SKM-1 treated with dmso at 0.1 percent for 144 hours (cell line): ENCODE results near the gene SYNPR.

Source experiments
- DNase-seq: peaks from one replicate; lab custom pipeline; 2025; ENCODE audit not compliant: unreplicated experiment; lab: John Stamatoyannopoulos, UW

The SYNPR gene

DNA sequence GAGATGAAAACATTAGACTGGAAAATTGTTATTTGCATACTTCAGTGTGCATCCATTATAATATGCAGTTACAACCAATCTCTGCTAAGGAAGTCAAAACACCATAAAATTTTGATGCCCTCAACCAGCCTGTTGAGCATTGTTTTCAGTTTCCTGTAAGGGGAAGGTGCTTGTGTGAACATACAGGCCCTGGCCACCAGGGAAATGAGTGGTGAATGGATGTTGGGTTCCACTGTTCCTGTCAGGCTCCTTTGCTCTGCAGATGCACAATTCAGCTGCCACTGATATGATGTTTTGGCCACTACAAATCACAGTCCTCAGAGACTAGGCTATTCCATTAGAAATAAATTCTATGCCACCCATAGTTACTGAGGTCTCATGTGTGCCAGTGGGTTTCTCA, 184.6 kb downstream of the SYNPR start:
- DNase-seq, result no peak

DNA sequence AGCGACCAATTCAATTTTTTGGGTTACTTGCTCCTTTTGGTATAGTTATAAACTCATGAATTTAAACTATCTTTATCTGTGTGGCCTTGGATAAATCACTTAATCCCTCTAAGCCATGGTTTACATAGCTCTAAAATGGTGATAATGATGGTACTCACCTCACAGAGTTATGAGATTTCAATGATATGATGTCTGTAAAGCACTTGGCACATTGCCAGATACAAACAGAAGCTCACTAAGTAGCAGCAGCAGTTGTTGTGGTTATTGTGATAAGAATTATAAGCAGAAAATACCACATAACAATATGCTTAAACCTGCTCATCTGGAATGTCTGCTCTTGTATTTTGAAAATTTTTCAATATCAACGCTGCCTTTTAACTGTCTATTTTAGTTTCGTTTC, 189.3 kb downstream of the SYNPR start:
- DNase-seq, result no peak

DNA sequence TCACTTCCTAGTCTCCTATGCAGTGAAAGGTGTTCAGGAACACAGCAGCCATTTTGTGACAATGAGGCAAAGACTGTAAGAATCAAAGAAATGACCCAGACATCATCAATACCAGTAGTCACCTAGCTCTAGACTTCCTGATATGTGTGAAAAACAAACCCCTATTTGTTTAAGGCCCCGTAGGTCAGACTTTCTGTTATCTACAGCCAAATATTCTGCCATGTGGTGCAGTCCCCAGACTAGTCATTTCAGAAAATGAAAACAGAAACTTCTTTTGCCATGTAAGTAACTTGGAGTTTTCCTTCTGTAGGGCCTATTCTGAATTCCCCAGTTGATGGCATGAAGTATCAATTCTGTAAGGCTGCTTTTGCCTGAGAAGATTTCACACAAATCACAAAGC, 192.6 kb downstream of the SYNPR start:
- no peak for DNase-seq

DNA sequence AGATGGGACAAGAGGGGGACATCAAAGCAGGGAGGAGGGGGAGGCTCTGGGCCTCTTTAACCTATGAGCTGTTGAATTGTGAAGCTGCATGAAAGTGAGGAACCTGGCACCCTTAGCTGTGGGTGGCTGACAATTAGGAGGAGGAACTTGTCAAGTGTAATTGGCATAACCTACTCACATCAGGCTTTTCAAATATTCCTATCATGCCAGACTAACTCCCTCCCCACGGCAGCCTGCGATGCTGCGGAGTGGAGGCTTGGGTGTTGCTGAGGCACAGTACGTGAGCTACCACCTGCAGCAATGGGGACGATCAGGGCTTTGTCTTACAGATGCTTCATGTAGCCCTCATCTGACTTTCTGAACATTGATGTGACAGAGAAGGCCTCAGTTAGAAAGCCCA, 193.7 kb downstream of the SYNPR start:
- no peak for DNase-seq

DNA sequence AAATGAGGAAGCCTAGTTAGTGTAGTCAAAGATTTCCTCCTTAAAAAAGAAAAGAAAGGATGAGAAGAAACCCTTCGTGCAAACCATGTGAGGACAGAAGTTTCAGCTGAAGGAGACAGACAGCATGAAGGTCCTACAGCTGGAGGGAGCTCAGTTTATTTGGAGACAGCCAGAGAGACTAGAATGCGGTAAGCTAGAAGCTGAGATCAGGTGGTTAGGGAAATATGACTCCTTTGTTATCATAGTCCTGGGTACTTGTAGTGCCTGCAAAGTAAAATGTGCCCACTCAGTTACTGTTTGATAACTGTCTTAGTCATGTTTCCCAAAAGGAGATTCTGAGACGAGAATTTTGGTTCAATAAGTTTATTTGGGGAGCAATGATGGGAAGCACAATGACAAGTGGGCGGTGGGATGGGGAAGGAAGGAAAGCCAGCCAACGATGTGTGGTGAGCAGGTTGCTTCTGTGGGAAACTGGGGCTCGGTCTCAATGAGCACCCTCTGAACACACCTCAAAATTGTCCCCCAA, 195.6 kb downstream of the SYNPR start:
- DNase-seq, result no peak

DNA sequence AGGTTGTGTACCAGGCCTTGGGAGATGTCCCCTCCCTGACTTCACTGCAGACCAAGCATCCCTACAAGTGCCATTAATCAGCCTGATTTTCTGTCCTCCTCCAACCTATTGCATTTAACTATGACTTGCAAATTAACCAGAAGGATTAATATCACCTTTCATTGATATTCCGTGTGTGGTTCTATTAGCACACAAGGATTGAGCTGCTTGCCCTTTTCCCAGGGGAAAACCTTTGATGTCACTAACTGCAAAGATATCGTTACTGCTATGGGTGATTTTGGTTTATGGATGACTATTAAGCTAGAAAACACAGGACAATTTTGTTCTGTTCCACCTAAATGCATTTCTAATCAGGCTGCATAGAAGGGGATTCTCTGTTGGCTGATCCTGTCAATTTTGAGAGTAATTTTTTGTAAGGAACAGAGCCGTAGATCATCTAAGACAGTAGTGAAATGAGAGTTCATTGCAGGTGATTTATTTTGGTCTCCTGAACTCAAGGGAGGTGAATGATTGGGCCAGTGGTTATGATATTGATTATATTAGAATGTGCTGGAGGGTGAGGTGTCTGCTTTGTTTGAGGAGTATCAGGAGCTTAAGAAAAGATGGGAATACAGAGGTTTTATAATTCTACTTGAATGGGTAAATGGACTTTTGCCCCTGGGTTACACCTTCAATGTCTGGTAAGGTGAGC, 196.9 kb downstream of the SYNPR start:
- DNase-seq, result no peak

DNA sequence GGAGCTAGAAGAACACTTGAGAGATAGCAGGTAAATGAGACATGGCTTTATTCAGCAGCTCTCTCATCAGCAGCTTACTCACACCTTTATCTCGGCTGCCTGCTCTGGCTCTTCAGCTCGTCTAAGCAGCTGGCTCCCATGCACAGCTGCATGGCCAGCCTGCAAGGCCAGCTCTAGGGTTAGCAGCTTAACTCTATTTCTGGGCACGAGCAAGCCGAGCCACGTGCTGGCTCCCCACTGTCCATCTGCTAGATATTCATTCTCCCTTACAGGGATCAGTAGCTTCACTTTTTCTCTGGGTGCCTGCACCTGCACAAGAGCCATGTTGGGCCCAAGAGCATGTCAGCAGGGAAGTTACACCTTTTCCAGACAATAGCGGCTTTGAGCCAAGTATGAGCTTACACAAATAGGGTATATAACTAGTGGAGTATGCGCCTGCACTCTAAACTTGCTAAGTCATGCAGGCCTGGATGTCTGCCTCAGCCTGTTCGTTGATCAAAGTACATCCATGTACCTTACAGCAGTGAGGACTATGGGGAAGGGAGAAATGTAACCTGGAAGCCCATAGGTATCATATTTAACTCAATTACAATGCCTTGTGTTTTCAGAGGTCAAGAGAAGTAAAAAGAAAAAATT, 199.5 kb downstream of the SYNPR start:
- no peak for DNase-seq

DNA sequence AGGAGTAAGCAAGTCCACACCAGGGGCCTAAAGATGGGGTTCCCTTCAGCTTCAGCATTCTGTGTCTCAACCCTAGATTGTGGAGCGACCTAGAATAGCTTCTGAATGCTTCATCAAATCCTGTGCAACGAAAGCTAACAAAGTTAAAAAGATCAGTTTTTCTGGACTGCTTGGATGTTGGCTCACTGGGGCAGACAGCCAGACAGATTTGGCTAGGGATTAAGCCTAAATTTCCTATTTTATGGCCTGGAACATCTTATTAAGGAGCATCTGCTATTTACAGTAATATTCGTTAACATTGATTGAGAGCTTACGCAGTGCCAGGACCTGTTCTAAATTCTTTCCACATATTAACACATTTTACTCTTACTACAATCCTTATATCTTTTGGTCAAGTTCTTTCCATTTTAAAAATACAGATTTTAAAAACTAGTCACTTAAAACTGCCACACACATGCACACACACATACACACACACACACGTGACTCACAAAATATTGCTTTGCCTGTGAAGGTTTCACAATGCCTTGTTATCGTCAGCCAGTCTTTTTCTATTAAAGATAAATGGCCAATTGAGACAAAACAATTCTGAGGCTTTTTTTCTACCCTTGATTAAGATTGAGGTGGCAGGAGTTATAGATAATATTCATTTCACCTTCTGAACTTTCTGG, 201.0 kb downstream of the SYNPR start:
- DNase-seq, result no peak

DNA sequence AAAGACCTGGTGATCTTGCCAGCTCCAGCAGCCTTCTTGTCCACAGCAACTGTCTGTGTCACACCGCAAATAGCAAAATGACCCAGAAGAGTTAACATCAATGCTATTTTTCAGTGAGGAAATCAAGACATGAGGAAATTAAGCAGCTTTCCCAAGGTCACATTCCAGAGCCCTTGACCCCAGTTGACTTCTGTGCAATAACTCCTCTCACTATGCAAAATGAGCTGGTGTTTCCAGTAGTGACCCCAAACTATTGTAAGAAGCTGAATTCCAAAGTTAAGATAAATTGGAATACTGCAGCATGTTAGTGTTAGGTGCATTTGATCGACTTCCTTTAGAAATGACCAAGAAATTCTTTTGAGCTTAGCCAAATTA, 201.5 kb downstream of the SYNPR start:
- no peak for DNase-seq

DNA sequence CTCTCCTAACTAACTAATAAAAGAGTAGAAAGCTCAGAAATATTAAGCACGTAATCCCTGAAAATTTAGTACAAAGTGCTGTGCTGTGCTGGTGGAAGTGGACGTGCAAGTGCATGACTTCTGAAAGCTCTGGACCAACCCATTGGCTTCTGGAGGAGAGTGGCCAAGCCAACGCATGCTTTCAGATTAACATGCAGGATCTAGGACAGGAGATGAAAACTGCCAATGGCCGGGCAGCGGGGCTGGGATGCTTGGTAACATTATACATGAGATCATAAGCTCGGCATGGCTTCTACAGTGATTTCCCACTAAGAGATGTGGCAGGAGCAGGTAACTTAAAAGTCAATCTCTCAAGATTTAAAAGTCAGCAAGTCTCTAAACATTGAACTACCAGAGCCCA, 203.5 kb downstream of the SYNPR start:
- DNase-seq, result no peak

DNA sequence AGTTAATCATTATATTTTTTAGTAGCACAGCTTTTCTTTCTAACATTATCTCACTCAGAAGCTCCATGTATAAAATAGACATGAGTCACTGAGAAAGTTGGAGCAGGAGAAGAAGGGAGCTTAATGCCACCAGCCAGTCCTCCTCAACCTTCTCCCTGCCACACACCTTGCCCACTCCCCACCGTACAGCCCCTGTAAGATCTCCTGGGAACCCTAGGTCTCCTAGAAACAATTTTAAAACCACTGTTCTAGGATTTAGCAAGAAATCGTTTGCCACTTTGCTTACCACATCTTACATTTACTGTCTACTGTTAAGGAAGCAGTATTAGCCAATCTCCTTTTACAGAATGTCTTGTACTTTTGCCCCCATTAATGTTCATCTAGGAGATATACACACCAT, 204.2 kb downstream of the SYNPR start:
- DNase-seq, result no peak

DNA sequence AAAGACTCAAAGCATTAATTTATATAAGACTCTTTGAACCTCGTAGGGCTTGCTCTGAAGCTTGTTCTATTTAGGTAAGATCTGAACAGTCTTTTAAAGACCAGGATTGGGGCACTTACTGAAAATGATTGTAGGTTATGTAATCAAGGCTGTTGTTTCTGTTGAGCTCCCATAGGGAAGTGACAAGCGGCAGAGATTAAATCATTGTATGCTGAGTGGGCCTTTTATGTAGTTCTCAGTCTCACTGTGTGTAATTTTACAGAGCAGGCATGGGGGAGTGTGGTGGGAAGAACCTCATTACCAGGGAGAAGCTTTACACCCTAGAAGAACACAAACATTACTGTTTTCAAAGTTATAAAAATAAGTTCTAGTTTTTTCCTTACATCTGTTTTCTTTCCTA, 214.4 kb downstream of the SYNPR start:
- DNase-seq, result no peak

DNA sequence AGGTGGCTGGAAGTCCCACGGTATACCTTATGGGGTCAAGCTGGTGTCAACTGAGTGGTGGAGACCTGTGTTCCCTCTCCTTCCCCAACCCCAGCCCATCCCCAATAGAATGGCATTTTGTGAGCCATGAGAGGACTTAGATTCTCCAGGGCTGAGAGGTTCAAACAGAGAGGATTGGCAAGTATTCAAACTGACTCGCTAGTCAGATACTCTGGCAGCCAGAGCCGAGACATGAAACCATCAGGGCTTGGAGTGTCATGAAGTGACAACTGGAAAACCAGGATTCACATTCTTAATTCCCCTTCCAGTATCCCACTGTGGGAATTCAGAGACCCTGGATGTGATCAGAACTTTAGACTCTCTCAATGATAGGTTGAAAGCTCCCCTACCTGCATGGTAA, 215.0 kb downstream of the SYNPR start:
- no peak for DNase-seq

DNA sequence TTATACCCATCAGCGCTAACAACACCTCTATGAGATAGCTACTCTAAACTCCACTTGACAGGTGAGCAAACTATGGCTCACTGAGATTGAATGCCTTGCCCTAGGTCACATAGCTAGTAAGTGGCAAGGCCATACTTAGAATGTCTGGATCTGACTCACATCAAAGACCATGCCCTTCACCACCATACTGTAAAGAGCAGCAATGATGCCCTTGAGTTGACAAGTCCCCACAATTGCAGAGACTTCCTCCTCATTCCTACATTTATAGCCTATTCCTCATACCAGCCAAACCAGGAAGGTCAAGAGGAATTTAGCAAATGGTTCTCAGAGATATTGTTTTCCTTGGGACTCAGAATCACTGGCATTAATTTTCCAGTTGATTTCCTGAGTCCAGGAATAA, 216.5 kb downstream of the SYNPR start:
- no peak for DNase-seq

DNA sequence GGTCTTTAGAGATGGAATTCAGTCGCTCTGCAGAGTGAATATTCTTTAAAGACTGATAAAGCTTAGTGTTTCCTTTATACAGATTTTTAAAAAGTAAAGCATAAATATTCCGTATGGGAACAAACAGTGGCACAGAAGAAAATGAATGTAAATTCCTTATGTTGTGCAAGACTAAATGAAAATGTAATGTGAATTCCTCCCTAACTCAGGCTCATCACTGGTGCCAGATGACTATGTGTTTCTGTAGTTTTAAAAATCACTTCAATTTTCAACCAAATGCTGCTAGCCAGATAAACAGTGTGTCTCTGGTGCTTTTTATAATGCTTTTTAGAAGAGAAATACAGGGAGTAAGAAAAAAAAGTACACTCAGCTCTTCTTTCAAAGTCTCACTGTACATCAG, 219.5 kb downstream of the SYNPR start:
- no peak for DNase-seq

DNA sequence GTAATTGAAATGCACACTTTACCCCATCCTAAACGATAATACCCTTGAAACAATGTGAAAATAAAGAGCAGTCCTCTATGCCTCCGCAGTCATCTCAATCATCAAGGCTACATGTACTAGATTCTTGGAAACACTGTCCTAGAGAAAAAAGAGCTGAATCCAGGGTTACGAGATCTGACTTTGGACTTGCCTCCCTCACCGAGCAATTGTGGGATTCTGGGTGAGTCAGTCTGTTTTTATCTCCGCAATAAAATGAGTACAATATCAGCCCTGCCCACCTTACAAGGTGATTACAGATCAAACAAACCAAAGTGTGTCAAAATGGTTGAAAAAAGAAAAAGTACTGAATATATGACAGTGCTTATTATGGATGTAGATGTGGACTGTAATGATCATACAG, 222.1 kb downstream of the SYNPR start:
- DNase-seq, result no peak

DNA sequence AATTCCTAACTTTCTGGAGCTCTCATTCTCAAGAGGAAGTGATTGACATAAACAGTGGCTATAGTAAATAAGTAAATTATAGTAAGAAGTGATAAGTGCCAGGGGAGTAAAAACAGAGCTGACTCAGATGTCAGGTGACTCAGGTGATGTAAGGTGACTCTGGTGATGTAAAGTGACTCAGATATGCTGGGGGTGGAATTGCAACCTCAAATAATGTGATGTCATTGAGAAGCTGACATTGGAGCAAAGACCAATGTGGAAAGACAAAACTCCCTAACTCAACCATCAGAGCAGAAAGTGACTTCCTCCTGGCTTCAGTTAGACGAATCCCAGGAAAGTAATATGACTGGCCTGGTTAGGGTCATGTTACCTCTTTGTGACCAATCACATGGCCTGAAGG, 230.2 kb downstream of the SYNPR start:
- no peak for DNase-seq

DNA sequence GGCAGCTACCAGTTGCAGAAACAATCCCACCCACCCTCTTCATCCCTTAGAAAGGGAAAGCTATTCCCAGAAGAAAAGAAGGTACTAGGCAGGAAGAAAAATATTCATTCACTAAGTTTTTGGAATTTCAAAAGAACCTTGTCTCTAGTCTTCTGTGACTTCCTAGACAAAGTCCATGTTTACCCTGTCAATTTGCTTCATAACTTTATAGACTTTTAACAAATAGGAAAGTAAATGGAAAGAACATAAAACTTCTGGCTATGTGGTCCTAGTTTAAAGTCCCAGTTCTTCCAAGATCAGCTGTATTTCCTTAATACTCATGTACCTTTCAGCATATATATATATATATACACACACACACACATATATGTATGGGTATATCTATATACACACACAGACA, 230.7 kb downstream of the SYNPR start:
- no peak for DNase-seq

DNA sequence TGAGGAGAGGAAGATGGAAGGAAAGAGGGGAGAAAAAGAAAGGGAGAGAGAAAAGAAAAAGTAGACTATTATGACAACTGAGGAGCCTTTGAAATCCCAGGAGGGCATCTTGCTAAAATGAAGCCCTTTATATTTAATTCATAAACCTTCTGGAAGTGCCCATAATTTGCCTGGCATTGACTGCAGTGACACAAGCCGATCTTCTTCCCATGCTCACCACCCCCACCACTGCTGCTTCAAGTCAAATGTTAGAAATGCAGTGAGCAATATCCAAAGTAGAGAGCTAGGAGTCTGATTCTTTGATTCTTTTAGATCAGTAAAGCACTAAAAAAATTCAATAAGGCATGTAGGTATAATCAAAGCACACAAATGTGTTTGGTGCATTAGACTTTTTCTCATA, 235.7 kb downstream of the SYNPR start:
- DNase-seq, result no peak

DNA sequence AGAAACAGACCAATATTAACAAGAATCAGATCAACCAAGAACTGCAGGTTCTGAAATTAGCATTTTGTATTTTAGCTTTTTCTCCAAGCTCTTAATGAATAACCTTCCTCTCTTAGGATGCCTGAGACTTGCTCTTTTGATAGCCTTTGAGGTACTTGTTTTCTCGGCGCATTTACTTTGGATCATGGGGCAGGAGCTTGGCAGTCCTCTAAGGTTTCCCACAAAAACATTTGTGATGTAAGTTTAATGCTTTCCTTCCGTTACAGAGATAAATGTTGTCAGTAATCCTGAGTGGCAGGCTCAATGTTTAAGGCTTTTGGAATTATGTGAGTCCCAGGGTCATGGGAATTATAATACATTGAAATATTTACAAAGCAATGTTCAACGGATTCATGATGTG, 236.6 kb downstream of the SYNPR start:
- DNase-seq, result no peak

DNA sequence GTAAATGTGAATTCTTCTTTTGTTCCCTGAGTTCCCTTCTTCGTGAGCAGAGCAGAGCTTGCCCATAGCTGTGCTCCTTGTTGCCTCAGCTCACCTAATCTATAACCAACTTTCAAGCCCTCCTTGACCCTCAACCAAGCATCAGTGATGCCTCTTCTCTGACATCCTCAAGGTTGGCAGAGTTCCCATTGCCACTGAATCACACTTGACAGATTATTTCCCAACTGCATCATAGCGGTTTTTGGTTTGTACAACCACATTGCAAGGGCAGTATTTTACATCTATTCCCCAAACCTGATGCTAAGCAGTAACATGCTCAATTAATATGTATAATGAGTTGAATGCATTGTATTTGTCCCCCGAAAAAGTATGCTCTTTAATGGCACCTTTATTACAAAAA, 241.3 kb downstream of the SYNPR start:
- DNase-seq, result no peak

DNA sequence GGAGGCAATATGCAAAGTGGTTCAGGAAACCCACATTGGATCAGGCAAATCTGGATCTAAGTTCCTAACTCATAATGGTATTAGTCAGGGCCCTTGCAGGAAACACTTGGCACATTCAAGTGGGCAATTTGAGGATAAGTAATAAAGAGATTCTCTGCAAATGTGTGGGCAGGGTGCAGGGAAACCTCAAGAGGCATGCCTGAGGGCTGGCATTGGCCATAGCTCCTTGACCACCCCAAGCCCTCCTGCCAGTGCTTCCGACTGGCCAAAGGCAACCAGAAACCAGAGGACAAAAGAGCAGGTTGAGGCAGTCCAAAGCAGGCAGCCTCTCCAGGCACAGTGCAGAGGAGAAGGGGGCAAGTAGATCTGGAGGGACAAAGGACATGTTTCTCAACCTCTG, 243.5 kb downstream of the SYNPR start:
- DNase-seq, result no peak
